ENCODE data around the gene OR5AN1.
"Not testable (repeated sequence)": the region's sequence is repeated elsewhere in the genome, so short reads cannot be mapped to it uniquely, and the experiment has no call there.

The OR5AN1 gene

GRCh38 chr11:59358595-59358994, at the start of gene OR5AN1:
OR5AN1 (plus strand) TSS chr11:59358895; CDS start chr11:59364459, 5,564 bp downstream.
- no peak for DNase-seq

- no peak for DNase-seq
Observed at GRCh38 chr11:59335001-59335400, 23.7 kb upstream of the OR5AN1 start.

GRCh38 chr11:59336176-59336575, 22.5 kb upstream of the OR5AN1 start:
- no peak for DNase-seq

- DNase-seq = no peak
Observed at GRCh38 chr11:59336931-59337330, 21.8 kb upstream of the OR5AN1 start.

GRCh38 chr11:59349657-59350056, 9.0 kb upstream of the OR5AN1 start:
- not testable (repeated sequence) for DNase-seq

- no peak for DNase-seq
Observed at GRCh38 chr11:59355226-59355625, 3.5 kb upstream of the OR5AN1 start.

- no peak for DNase-seq
Observed at GRCh38 chr11:59356561-59356960, 2.1 kb upstream of the OR5AN1 start.

- no peak for DNase-seq
Observed at GRCh38 chr11:59358020-59358419, 675 bp upstream of the OR5AN1 start.

- no peak for DNase-seq
Observed at GRCh38 chr11:59365232-59366018, 6.7 kb downstream of the OR5AN1 start.

- no peak for DNase-seq
Observed at GRCh38 chr11:59368238-59369022, 9.7 kb downstream of the OR5AN1 start.

- DNase-seq = not testable (repeated sequence)
Observed at GRCh38 chr11:59372324-59372723, 13.6 kb downstream of the OR5AN1 start.

- no peak for DNase-seq
Observed at GRCh38 chr11:59380263-59381059, 21.8 kb downstream of the OR5AN1 start.

- DNase-seq = no peak
Observed at GRCh38 chr11:59394186-59394585, 35.5 kb downstream of the OR5AN1 start.

- DNase-seq = no peak
Observed at GRCh38 chr11:59400461-59401261, 42.0 kb downstream of the OR5AN1 start.

- no peak for DNase-seq
Observed at GRCh38 chr11:59401262-59401552, 42.5 kb downstream of the OR5AN1 start.

GRCh38 chr11:59403546-59403945, 44.9 kb downstream of the OR5AN1 start:
- no peak for DNase-seq

- DNase-seq = no peak
Observed at GRCh38 chr11:59413646-59414045, 55.0 kb downstream of the OR5AN1 start.

GRCh38 chr11:59415111-59415510, 56.4 kb downstream of the OR5AN1 start:
- no peak for DNase-seq

- DNase-seq = no peak
Observed at GRCh38 chr11:59416613-59417012, 57.9 kb downstream of the OR5AN1 start.

GRCh38 chr11:59417023-59417422, 58.3 kb downstream of the OR5AN1 start:
- DNase-seq = no peak

GRCh38 chr11:59418156-59418555, 59.5 kb downstream of the OR5AN1 start:
- DNase-seq = no peak
